GM19395 (cell line): Measurements from ENCODE around the gene C18orf32.
A peak's percentile ranks its signal among the peaks of the same experiment; 100 is the strongest.
"Not testable (repeated sequence)": the region's sequence is repeated elsewhere in the genome, so short reads cannot be mapped to it uniquely, and the experiment has no call there.

Experiments
- ATAC-seq: cut with Tn5 transposase; IDR thresholded peaks from one replicate; pipeline ENCODE4 v1.9.1; 2021; ENCODE audit warnings: mild to moderate bottlenecking, moderate library complexity; ENCODE audit not compliant: unreplicated experiment

Gene C18orf32

GRCh38 chr18:49503931-49504330 is 16.9 kb upstream of the C18orf32 start:
- ATAC-seq: no peak

GRCh38 chr18:49500201-49500921 is 13.3 kb upstream of the C18orf32 start:
- ATAC-seq: no peak

- ATAC-seq: no peak
Observed at GRCh38 chr18:49499046-49499637, 12.1 kb upstream of the C18orf32 start.

- no peak for ATAC-seq
Observed at GRCh38 chr18:49495480-49495879, 8.4 kb upstream of the C18orf32 start.

GRCh38 chr18:49495076-49495475 is 8.0 kb upstream of the C18orf32 start:
- no peak for ATAC-seq

- ATAC-seq: no peak
Observed at GRCh38 chr18:49494660-49495059, 7.6 kb upstream of the C18orf32 start.

- ATAC-seq: no peak
Observed at GRCh38 chr18:49492694-49493033, 5.6 kb upstream of the C18orf32 start.

- peak; percentile 81 for ATAC-seq
Observed at GRCh38 chr18:49491857-49492693, 5.0 kb upstream of the C18orf32 start, which contains the start of gene RPL17. Gene RPL17 (minus strand): TSS chr18:49492465.

- ATAC-seq: no peak
Observed at GRCh38 chr18:49491534-49491856, 4.5 kb upstream of the C18orf32 start.

GRCh38 chr18:49490246-49490762 is 3.3 kb upstream of the C18orf32 start:
- ATAC-seq: no peak

GRCh38 chr18:49487711-49488310 is 777 bp upstream of the C18orf32 start:
- no peak for ATAC-seq

- ATAC-seq: no peak
Observed at GRCh38 chr18:49486606-49486952, 455 bp downstream of the C18orf32 start.

- ATAC-seq: no peak
Observed at GRCh38 chr18:49486134-49486533, 900 bp downstream of the C18orf32 start.

- ATAC-seq: no peak
Observed at GRCh38 chr18:49483198-49483597, 3.8 kb downstream of the C18orf32 start.

GRCh38 chr18:49481907-49482306 is 5.1 kb downstream of the C18orf32 start:
- ATAC-seq: no peak

GRCh38 chr18:49481317-49481716 is 5.7 kb downstream of the C18orf32 start:
- ATAC-seq: no peak

GRCh38 chr18:49479381-49480137 is 7.5 kb downstream of the C18orf32 start:
- ATAC-seq: no peak

- no peak for ATAC-seq
Observed at GRCh38 chr18:49476664-49477411, 10.2 kb downstream of the C18orf32 start.

GRCh38 chr18:49474935-49475334 is 12.1 kb downstream of the C18orf32 start:
- ATAC-seq: not testable (repeated sequence)

GRCh38 chr18:49473721-49474120 is 13.3 kb downstream of the C18orf32 start:
- no peak for ATAC-seq
